NOMO-1 treated with dmso at 0.1 percent for 144 hours (cell line): ENCODE results near the gene TMEM51.

Source experiments
- DNase-seq: peaks from one replicate; lab custom pipeline; 2025; ENCODE audit not compliant: unreplicated experiment; lab: John Stamatoyannopoulos, UW

The TMEM51 gene

GRCh38 chr1:15264769-15265168 is 111.2 kb downstream of the TMEM51 start:
- DNase-seq = no peak
